ENCODE results near the gene HBG2.

The HBG2 gene

GRCh38 chr11:5234381-5234834 is 20.2 kb downstream of the HBG2 start, which contains the start of gene HBD:
Gene HBD, minus strand, starts transcription at chr11:5234483. Its CDS starts 50 bp downstream, at chr11:5234433.
- no peak for DNase-seq (ENCODE audit: extremely low spot score)
- ChIA-PET POLR2A (no interaction called here), CTCF (no interaction called here)
- no peak for TF ChIP-seq FOXA1 (IDR thresholded peaks at IDR 0.05)
- TF ChIP-seq SUZ12 (IDR thresholded peaks at IDR 0.05), result no peak
- TF ChIP-seq HDGF (IDR thresholded peaks at IDR 0.05; ENCODE audit: borderline replicate concordance), result no peak
- no peak for TF ChIP-seq ELF4 (IDR thresholded peaks at IDR 0.05)
- TF ChIP-seq CTBP1 (IDR thresholded peaks at IDR 0.05; ENCODE audit: borderline replicate concordance), result no peak
- no peak for TF ChIP-seq TARDBP (IDR thresholded peaks at IDR 0.05)

- no peak for DNase-seq (ENCODE audit: extremely low spot score)
- ChIA-PET CTCF (no interaction called here), POLR2A (no interaction called here)
- TF ChIP-seq HDGF (IDR thresholded peaks at IDR 0.05; ENCODE audit: borderline replicate concordance) (no peak), ZNF384 (IDR thresholded peaks at IDR 0.05) (no peak), SUZ12 (IDR thresholded peaks at IDR 0.05) (no peak), PKNOX1 (IDR thresholded peaks at IDR 0.05) (no peak), FOXM1 (IDR thresholded peaks at IDR 0.05; ENCODE audit: borderline replicate concordance) (no peak), CTBP1 (IDR thresholded peaks at IDR 0.05; ENCODE audit: borderline replicate concordance) (no peak), ELF4 (IDR thresholded peaks at IDR 0.05) (no peak), L3MBTL2 (conservative IDR thresholded peaks at IDR 0.05) (no peak), FOXA1 (IDR thresholded peaks at IDR 0.05) (no peak), TARDBP (IDR thresholded peaks at IDR 0.05) (no peak), FOXK2 (IDR thresholded peaks at IDR 0.05) (no peak), LEF1 (IDR thresholded peaks at IDR 0.05; ENCODE audit: borderline replicate concordance) (no peak)
Observed at GRCh38 chr11:5233307-5233706, 21.3 kb downstream of the HBG2 start.

GRCh38 chr11:5232821-5233220 is 21.8 kb downstream of the HBG2 start:
- ChIA-PET POLR2A (no interaction called here), CTCF (no interaction called here)
- TF ChIP-seq FOXK2 (IDR thresholded peaks at IDR 0.05) (no peak), HDGF (IDR thresholded peaks at IDR 0.05; ENCODE audit: borderline replicate concordance) (no peak), BHLHE40 (IDR thresholded peaks at IDR 0.05; ENCODE audit: borderline replicate concordance) (no peak), SUZ12 (IDR thresholded peaks at IDR 0.05) (no peak), PKNOX1 (IDR thresholded peaks at IDR 0.05) (no peak), TARDBP (IDR thresholded peaks at IDR 0.05) (no peak)
- DNase-seq (ENCODE audit: extremely low spot score), result no peak

- ChIA-PET POLR2A (no interaction called here), CTCF (no interaction called here)
- TF ChIP-seq ZNF384 (IDR thresholded peaks at IDR 0.05) (no peak), FOXA1 (IDR thresholded peaks at IDR 0.05) (no peak), PKNOX1 (IDR thresholded peaks at IDR 0.05) (no peak), SUZ12 (IDR thresholded peaks at IDR 0.05) (no peak), CTBP1 (IDR thresholded peaks at IDR 0.05; ENCODE audit: borderline replicate concordance) (no peak), LEF1 (IDR thresholded peaks at IDR 0.05; ENCODE audit: borderline replicate concordance) (no peak), FOXM1 (IDR thresholded peaks at IDR 0.05; ENCODE audit: borderline replicate concordance) (no peak), SP1 (IDR thresholded peaks at IDR 0.05) (no peak), NFRKB (IDR thresholded peaks at IDR 0.05) (no peak), ARNT (IDR thresholded peaks at IDR 0.05) (no peak), BHLHE40 (IDR thresholded peaks at IDR 0.05; ENCODE audit: borderline replicate concordance) (no peak), L3MBTL2 (conservative IDR thresholded peaks at IDR 0.05) (no peak)
- DNase-seq (ENCODE audit: extremely low spot score), result no peak
Observed at GRCh38 chr11:5232176-5232575, 22.4 kb downstream of the HBG2 start.

- POLR2A ChIA-PET, result no interaction called here
- no peak for DNase-seq (ENCODE audit: extremely low spot score)
- TF ChIP-seq FOXA1 (IDR thresholded peaks at IDR 0.05), result no peak
- TF ChIP-seq LEF1 (IDR thresholded peaks at IDR 0.05; ENCODE audit: borderline replicate concordance), result no peak
- no peak for TF ChIP-seq L3MBTL2 (conservative IDR thresholded peaks at IDR 0.05)
- TF ChIP-seq FOXK2 (IDR thresholded peaks at IDR 0.05), result no peak
- TF ChIP-seq ZNF384 (IDR thresholded peaks at IDR 0.05), result no peak
- CTCF ChIA-PET, result no interaction called here
Observed at GRCh38 chr11:5231111-5231510, 23.5 kb downstream of the HBG2 start.

- ChIA-PET CTCF (no interaction called here), POLR2A (no interaction called here)
- TF ChIP-seq SP1 (IDR thresholded peaks at IDR 0.05) (no peak), ARNT (IDR thresholded peaks at IDR 0.05) (no peak), L3MBTL2 (conservative IDR thresholded peaks at IDR 0.05) (no peak), FOXK2 (IDR thresholded peaks at IDR 0.05) (no peak), NFRKB (IDR thresholded peaks at IDR 0.05) (no peak), ZNF384 (IDR thresholded peaks at IDR 0.05) (no peak), HDGF (IDR thresholded peaks at IDR 0.05; ENCODE audit: borderline replicate concordance) (no peak), LEF1 (IDR thresholded peaks at IDR 0.05; ENCODE audit: borderline replicate concordance) (no peak), ELF4 (IDR thresholded peaks at IDR 0.05) (no peak), TARDBP (IDR thresholded peaks at IDR 0.05) (no peak), SUZ12 (IDR thresholded peaks at IDR 0.05) (no peak), BHLHE40 (IDR thresholded peaks at IDR 0.05; ENCODE audit: borderline replicate concordance) (no peak), FOXM1 (IDR thresholded peaks at IDR 0.05; ENCODE audit: borderline replicate concordance) (no peak), FOXA1 (IDR thresholded peaks at IDR 0.05) (no peak), PKNOX1 (IDR thresholded peaks at IDR 0.05) (no peak), CTBP1 (IDR thresholded peaks at IDR 0.05; ENCODE audit: borderline replicate concordance) (no peak)
- DNase-seq (ENCODE audit: extremely low spot score), result no peak
Observed at GRCh38 chr11:5230266-5230665, 24.3 kb downstream of the HBG2 start.
